ES-I3 (cell line): Measurements from ENCODE around the gene FUBP3.
A peak's percentile ranks its signal among the peaks of the same experiment; 100 is the strongest.

Source experiments
- H3K36me3 ChIP-seq: 2 replicates; pipeline ENCODE4 v1.6.1; 2013; ENCODE audit warnings: mild to moderate bottlenecking, low read length, control low read depth, moderate library complexity; ENCODE audit not compliant: insufficient read depth
- H3K4me1 ChIP-seq: 2 replicates; pipeline ENCODE4 v1.6.1; 2013; ENCODE audit warnings: mild to moderate bottlenecking, control low read depth, low read length; ENCODE audit not compliant: insufficient read depth
- H3K9ac ChIP-seq: 2 replicates; pipeline ENCODE4 v1.6.1; 2013; ENCODE audit warnings: low read depth, mild to moderate bottlenecking, low read length, moderate library complexity
- H3K9me3 ChIP-seq: 2 replicates; pipeline ENCODE4 v1.6.1; 2013; ENCODE audit warnings: mild to moderate bottlenecking, low read length, moderate library complexity; ENCODE audit not compliant: control insufficient read depth, insufficient read depth

The FUBP3 gene

GRCh38 chr9:130576176-130576575, 3.2 kb upstream of the FUBP3 start:
- H3K9ac ChIP-seq, result no peak overlapping the region
- H3K9me3 ChIP-seq, result no peaks in the 10 kb centered on the region
- H3K4me1 ChIP-seq, result 0 out of 2 replicates have a peak, but pooled peaks cover 7% of the 10 kb centered on the region
- H3K36me3 ChIP-seq, result peaks cover 5% of the 10 kb centered on the region; the same call in 1 of the 2 replicates

GRCh38 chr9:130579738-130580463, 524 bp downstream of the FUBP3 start:
- Histone ChIP-seq H3K4me1 (0 out of 2 replicates have a peak, but pooled peaks cover 8% of the 10 kb centered on the region), H3K9me3 (no peaks in the 10 kb centered on the region)

GRCh38 chr9:130581766-130582165, 2.4 kb downstream of the FUBP3 start:
- H3K9me3 ChIP-seq, result no peaks in the 10 kb centered on the region
- H3K4me1 ChIP-seq, result 0 out of 2 replicates have a peak, but pooled peaks cover 8% of the 10 kb centered on the region
- H3K9ac ChIP-seq, result no peak overlapping the region
- peaks cover 11% of the 10 kb centered on the region; the same call in 1 of the 2 replicates for H3K36me3 ChIP-seq

More at GRCh38 chr9:130579738-130580463, 524 bp downstream of the FUBP3 start:
- H3K36me3 ChIP-seq, result peaks cover 11% of the 10 kb centered on the region; the same call in 1 of the 2 replicates
- peak overlapping the region; percentile 68 for H3K9ac ChIP-seq

GRCh38 chr9:130583271-130583670, 3.9 kb downstream of the FUBP3 start:
- 0 out of 2 replicates have a peak, but pooled peaks cover 8% of the 10 kb centered on the region for H3K4me1 ChIP-seq
- H3K36me3 ChIP-seq, result peaks cover 11% of the 10 kb centered on the region; the same call in 1 of the 2 replicates
- no peaks in the 10 kb centered on the region for H3K9me3 ChIP-seq
- no peak overlapping the region for H3K9ac ChIP-seq

- Histone ChIP-seq H3K36me3 (no peaks in the 10 kb centered on the region), H3K9ac (no peak overlapping the region), H3K9me3 (no peaks in the 10 kb centered on the region), H3K4me1 (no peaks in the 10 kb centered on the region)
Observed at GRCh38 chr9:130587921-130588320, 8.5 kb downstream of the FUBP3 start.

GRCh38 chr9:130588416-130588815, 9.0 kb downstream of the FUBP3 start:
- no peaks in the 10 kb centered on the region for H3K4me1 ChIP-seq
- no peaks in the 10 kb centered on the region for H3K36me3 ChIP-seq
- no peaks in the 10 kb centered on the region for H3K9me3 ChIP-seq
- no peak overlapping the region for H3K9ac ChIP-seq

GRCh38 chr9:130589754-130590153, 10.4 kb downstream of the FUBP3 start:
- Histone ChIP-seq H3K9ac (no peak overlapping the region), H3K4me1 (no peaks in the 10 kb centered on the region), H3K36me3 (no peaks in the 10 kb centered on the region), H3K9me3 (no peaks in the 10 kb centered on the region)

- peaks cover 2% of the 10 kb centered on the region; the same call in 1 of the 2 replicates for H3K36me3 ChIP-seq
- no peak overlapping the region for H3K9ac ChIP-seq
- H3K9me3 ChIP-seq, result no peaks in the 10 kb centered on the region
- no peaks in the 10 kb centered on the region for H3K4me1 ChIP-seq
Observed at GRCh38 chr9:130590305-130590704, 10.9 kb downstream of the FUBP3 start.

GRCh38 chr9:130593020-130593419, 13.6 kb downstream of the FUBP3 start:
- Histone ChIP-seq H3K9ac (no peak overlapping the region), H3K9me3 (no peaks in the 10 kb centered on the region), H3K36me3 (peaks cover 11% of the 10 kb centered on the region), H3K4me1 (peaks cover under 1% of the 10 kb centered on the region; the same call in 1 of the 2 replicates)

GRCh38 chr9:130597228-130597627, 17.9 kb downstream of the FUBP3 start:
- H3K9ac ChIP-seq, result no peak overlapping the region
- no peaks in the 10 kb centered on the region for H3K9me3 ChIP-seq
- H3K4me1 ChIP-seq, result peaks cover 10% of the 10 kb centered on the region; the same call in 1 of the 2 replicates
- H3K36me3 ChIP-seq, result peaks cover 15% of the 10 kb centered on the region

- Histone ChIP-seq H3K9me3 (no peaks in the 10 kb centered on the region), H3K4me1 (peaks cover 10% of the 10 kb centered on the region; the same call in 1 of the 2 replicates), H3K9ac (no peak overlapping the region), H3K36me3 (peaks cover 17% of the 10 kb centered on the region)
Observed at GRCh38 chr9:130598188-130598587, 18.8 kb downstream of the FUBP3 start.

- Histone ChIP-seq H3K36me3 (peaks cover 27% of the 10 kb centered on the region), H3K9me3 (no peaks in the 10 kb centered on the region), H3K9ac (no peak overlapping the region), H3K4me1 (peaks cover 10% of the 10 kb centered on the region; the same call in 1 of the 2 replicates)
Observed at GRCh38 chr9:130599625-130600024, 20.2 kb downstream of the FUBP3 start.

- Histone ChIP-seq H3K36me3 (peaks cover 24% of the 10 kb centered on the region), H3K4me1 (peaks cover 10% of the 10 kb centered on the region; the same call in 1 of the 2 replicates), H3K9ac (no peak overlapping the region), H3K9me3 (no peaks in the 10 kb centered on the region)
Observed at GRCh38 chr9:130601100-130601499, 21.7 kb downstream of the FUBP3 start.

- Histone ChIP-seq H3K9me3 (no peaks in the 10 kb centered on the region), H3K4me1 (peaks cover 13% of the 10 kb centered on the region; the same call in 1 of the 2 replicates), H3K9ac (no peak overlapping the region), H3K36me3 (peaks cover 12% of the 10 kb centered on the region)
Observed at GRCh38 chr9:130604295-130604694, 24.9 kb downstream of the FUBP3 start.
